ENCODE measurements around the gene SAMD4A.
"Not testable (repeated sequence)": the region's sequence is repeated elsewhere in the genome, so short reads cannot be mapped to it uniquely, and the experiment has no call there.

The SAMD4A gene

DNA sequence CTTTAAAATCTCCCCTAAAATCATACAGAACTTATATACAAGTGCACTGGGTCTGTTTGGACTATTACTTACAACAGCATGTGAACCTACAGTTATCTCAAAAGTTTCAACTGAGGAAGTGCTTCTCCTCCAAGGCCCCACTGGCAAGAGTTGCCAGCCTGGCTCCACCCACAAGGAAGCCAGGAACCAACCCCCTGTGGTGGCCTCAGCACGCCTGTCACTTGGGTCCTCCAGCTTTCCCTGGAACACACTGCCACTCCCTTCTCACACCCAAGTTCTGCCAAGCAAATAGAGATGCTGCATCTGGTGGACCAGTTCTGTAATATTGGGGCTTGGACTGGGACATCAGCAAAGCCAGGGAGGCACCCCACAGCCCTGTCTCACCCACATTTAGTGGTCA is 220.3 kb downstream of the SAMD4A start:
- DNase-seq: peak; percentile 16

DNA sequence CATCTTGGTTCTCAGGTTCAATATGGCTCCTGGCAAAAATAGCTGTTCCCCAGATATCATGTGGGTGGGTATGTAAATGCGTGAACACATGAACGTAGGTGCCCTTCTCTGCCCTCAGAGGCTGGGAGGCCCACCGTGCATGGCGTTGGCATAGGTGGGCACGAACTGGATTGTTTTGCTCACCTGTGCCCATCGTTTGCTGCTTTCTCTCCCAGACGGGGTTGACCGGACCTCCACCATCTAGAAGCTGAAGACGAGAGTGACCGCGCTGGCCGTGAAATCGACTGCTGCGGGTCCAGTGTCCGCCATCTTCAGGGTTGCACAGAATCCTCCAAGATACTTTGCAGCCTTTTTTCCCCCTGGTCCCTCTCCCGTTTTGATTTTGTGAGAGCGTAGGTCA is 221.8 kb downstream of the SAMD4A start:
- DNase-seq: peak; percentile 10

GRCh38 chr14:54789166-54789565 is 222.2 kb downstream of the SAMD4A start:
- peak; percentile 13 for DNase-seq

DNA sequence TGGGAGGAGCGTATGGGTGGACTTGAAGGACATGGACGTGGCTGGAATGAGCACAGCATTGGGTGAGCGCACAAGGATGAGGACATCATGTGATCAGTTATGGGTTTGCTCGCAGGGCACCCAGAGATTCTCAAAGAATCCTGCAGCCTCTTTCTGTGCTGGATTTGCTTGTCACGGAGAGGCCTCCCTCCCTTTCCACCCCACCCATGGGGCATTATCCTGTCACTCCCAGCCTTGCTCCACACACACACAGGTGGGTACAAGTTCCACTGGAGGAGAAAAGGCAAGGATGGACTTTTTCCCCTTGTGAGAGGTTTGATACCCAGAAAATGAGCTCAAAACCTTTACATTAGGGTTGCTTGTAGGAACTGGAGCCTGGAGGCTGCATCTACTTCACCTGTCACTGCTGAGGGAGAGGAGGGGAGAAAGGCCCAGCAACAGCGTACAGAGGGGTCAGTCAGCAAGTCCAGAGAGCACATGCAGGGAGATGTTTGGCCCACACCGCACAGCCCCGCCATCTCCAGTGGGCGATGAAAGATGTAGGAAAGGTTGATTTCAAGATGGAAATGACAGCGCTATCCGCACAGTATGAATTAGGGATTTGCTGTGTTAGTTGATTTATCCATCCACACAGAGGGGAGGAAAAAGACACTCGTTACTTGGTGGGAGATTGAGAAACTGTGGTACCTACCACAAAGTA is 223.0 kb downstream of the SAMD4A start:
- peak; percentile 6 for DNase-seq

DNA sequence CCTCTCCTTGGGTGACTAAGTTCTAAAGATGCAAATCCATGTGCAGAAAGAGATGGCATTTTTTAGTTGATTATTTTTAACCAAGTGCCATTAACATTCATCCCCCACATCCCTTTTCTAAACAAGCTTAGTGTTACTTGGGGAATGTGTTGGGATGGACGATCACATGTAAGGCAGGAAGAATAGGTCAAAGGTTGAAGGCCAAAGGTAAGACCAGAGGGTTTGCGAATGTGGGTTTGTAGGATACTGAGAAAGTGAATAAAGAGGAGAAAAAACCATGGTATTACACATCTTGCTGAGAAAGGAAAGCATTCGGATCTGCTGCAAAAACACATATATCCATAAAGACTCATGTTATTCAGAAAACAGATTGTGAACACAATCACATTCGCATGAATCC is 224.1 kb downstream of the SAMD4A start:
- no peak for DNase-seq

- no peak for DNase-seq
These were observed 225.4 kb downstream of the SAMD4A start for GRCh38 chr14:54792288-54792687.

GRCh38 chr14:54794159-54794558 is 227.2 kb downstream of the SAMD4A start:
- no peak for DNase-seq

GRCh38 chr14:54794796-54795195 is 227.9 kb downstream of the SAMD4A start:
- no peak for DNase-seq

DNA sequence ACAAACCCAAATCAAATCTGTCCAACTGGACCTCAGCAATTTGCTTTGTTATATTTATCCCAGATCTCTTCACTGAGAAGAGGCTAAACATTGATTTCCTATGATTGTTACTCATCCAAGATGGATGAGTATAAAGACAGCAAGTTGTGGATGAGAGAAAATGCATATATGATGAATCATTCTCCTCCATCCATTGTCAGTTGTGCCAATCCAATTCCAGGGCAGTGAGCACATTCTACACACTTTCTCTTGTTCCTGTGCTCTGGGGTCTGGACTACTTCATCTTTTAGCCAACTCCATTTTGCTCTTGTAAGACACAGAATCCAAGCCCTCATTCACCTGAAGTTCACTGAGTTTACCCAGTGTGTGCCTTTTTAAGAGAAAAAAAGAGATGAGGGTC is 230.0 kb downstream of the SAMD4A start:
- no peak for DNase-seq

DNA sequence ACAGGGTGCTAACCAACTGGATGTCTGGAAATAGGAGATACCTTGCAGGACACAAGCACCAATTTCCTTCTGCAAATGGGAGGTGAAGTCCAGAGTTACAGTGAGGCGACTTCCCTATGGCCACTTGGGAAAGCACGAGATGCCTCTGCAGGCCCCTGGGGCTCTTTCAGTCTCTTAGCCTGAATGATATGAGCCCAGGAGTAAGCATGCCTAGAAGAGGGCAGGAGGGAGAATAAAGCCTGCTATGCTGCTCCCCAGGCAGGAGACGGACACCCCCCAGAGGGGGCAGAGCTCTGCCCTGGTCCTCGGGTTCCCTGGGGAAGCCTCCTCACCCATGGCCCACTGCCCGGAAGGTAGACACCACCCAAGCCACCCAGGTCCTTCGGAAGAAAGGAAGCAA is 230.6 kb downstream of the SAMD4A start:
- no peak for DNase-seq

- no peak for DNase-seq
These were observed 231.1 kb downstream of the SAMD4A start for GRCh38 chr14:54797986-54798385.

- DNase-seq: no peak
These were observed 231.7 kb downstream of the SAMD4A start for GRCh38 chr14:54798465-54799124.

GRCh38 chr14:54801482-54801881 is 234.6 kb downstream of the SAMD4A start:
- DNase-seq: not testable (repeated sequence)

DNA sequence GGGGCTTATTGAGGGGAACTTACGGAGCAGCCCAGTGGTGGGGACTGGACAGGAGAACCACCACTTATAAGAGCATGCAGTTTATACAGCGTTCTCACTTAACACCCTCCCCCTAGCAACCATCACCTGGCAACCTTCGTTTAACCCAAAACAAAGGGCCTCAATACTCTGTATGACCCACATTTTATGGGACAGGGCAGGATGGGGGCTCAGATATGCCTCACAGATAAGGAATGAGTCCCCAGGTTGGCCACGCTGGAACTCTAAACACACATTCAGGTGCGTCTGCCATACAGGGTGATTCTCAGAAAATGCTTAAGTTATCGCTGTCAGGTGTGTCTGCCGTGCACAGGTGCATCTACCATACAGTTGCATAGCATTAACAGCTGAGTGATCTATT is 236.5 kb downstream of the SAMD4A start:
- no peak for DNase-seq

DNA sequence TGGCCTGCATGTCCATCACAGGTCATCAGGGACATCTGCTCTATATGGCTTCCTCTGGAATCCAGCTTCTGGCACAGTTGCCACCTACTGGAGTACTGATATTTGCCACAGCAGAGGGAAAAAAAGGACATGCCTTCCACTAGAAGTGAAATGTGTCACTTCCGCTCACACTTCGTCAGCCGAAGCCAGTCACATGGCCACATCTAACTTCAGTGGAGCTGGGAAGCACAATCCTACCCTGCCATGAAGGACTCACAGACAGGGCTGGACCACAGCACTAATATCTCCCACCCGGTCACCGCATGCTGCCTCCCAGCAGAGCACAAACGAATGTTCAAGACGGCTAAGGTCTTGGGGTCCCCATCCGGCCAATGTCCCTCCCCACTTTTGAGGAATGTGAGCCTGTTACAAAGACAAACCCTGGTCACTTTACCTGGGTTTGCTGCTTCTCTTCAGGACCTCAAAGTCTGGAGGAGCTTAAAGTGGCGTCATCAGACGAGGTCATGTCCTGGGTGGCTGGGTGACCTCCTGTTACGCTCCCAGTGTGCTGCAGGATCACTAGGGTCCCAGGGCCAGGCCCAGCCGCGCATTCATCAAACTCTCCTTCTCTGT is 237.1 kb downstream of the SAMD4A start:
- no peak for DNase-seq

DNA sequence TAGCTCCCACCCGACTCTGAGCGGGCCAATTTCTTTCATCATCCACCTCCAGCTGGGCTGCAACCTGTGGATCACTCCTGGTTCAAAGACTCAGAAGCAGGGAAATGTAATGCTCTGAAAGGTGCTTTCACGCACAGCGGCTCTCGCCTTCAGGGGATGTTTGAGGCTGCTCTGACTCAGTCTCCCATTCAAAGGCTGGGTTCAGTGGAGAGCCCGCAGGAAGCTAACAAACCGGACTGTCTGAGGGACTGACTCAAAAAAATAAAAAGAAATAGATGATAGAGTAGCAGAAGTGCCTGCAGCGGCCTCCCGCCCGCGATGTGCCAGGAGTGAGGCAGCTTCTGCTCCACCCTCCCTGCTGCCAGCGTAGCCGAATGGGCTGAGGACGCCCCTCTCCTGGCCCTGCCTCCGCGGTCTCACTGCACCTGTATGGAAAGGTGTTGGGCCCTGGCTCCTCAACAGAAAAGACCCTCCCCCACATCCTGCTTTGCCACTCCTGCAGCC is 237.7 kb downstream of the SAMD4A start:
- DNase-seq: no peak

GRCh38 chr14:54805070-54805444 is 238.1 kb downstream of the SAMD4A start:
- DNase-seq: no peak

GRCh38 chr14:54805445-54806322 is 238.8 kb downstream of the SAMD4A start:
- DNase-seq: peak; percentile 91

DNA sequence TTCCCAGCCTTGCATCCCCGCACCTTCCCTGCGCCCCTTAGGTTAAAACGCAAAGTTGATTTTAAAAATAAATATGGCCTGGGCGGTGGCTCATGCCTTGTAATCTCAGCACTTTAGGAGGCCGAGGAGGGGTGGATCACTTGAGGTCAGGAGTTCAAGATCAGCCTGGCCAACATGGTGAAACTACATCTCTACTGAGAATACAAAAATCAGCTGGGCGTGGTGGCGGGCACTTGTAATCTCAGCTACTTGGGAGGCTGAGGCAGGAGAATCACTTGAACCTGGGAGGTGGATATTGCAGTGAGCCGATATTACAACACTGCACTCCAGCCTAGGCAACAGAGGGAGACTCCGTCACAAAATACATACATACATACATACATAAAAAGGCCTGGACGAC is 239.7 kb downstream of the SAMD4A start:
- DNase-seq: no peak

DNA sequence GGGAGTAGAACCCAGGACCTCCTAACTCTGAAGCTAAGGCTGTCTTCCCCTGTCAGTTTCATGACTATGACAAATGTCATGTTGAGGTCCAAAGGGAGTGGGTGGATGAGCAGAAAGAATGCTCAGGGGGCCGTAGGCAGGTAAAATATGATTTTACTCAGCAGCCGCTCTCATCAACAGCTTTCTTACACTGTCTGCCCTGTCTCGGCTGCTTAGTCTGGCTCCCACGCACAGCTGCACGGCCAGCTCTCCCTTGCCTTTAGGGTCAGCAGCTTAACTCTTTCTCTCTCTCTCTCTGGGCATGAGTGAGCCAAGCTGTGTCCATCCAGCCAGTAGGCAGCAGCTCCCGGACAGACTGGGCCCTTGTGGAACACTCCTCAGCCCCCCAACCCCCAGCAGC is 240.5 kb downstream of the SAMD4A start:
- DNase-seq: no peak

DNA sequence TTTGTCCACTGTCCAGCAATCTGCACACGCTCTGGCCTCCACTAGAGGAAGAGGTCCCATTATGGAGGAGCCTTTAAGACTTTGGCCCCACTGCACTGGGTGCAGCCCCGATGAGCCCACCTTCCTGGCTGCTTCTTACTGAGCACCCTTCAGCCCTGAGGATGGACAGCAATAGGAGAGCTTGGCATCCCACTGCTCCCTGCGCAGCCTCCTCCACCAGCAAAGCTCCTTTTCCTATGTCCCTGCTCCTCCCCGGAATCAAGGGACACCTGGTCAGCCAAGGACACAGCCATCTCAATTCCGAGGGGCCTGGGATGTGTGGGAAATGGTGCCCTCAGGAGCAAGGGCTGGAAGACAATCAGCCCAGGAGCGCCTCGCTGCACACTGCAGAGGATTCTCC is 241.0 kb downstream of the SAMD4A start:
- no peak for DNase-seq

DNA sequence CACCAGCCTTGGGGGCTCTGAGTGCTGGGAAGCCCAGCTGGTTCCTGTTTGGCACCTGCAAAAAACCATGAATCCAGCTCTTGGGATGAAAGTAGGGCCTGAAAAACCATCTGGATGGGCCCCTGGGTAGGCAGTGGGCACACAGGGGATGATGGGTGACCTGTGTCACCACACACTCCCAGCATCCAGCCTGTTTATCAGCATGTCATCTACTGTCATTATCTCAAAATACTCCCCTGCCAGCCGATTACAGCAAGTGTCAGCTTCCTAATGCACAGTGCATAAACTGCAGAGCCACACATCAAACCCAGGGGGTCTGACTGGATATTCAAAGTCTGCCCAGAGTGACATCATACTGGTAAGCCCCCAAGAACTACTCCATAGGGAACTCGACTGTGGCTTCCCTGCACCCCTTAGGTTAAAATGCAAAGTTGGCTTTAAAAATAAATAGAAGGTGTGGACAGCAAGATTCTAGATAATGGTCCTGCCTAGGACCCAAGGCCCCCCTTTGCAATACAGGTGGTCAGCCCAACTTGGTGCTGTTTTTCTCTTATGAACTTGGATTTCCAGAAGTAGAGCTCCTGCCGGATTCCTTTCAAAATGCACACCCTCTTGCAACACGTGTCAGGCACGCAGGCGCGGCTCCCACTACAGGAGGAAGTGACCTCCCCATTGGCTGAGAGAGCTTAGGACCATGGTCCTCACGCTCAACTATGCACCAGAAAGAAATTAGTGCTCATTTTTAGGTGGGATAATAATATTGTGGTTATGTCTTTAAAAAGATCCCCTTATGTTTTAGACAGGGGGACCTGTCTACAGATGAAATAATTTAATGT is 241.6 kb downstream of the SAMD4A start:
- no peak for DNase-seq
